ENCODE data around the gene PGAP3.

Gene PGAP3

GRCh38 chr17:39722965-39723848, 35.4 kb upstream of the PGAP3 start:
- ChIA-PET POLR2A (no interaction called here), CTCF (no interaction called here)
- TF ChIP-seq CTCF (IDR thresholded peaks at IDR 0.05; ENCODE audit: insufficient read depth, low read length, missing control alignments): no peak
- H3K4me3 ChIP-seq (ENCODE audit: low read depth, low read length): no peak overlapping the region
- DNase-seq (ENCODE audit: low read depth, low spot score): no peak

GRCh38 chr17:39722104-39722503, 34.2 kb upstream of the PGAP3 start:
- POLR2A ChIA-PET: interaction anchor here (0.6 to 1.2 kb wide), 2 partner anchors 8 to 22 kb away, joined by 4 read pairs; partner anchors contain the start of gene ERBB2
- H3K4me3 ChIP-seq (ENCODE audit: low read depth, low read length): no peak overlapping the region
- no peak for DNase-seq (ENCODE audit: low read depth, low spot score)
- CTCF ChIA-PET: interaction anchor here (0.6 to 4.5 kb wide), 3 partner anchors 7 to 58 kb away, joined by 3 to 48 read pairs (median 3); partner anchors contain the start of genes ERBB2 and MIEN1
- TF ChIP-seq CTCF (IDR thresholded peaks at IDR 0.05; ENCODE audit: insufficient read depth, low read length, missing control alignments): no peak

- no peak for DNase-seq (ENCODE audit: low read depth, low spot score)
- POLR2A ChIA-PET: interaction anchor here (0.8 to 1.0 kb wide), 2 partner anchors 9 to 20 kb away, joined by 3 read pairs; partner anchors contain the start of gene ERBB2
- CTCF ChIA-PET: interaction anchor here (1.1 to 4.5 kb wide), 5 partner anchors 10 to 98 kb away, joined by 3 to 48 read pairs (median 6); partner anchors contain the start of gene MIEN1
- no peak for TF ChIP-seq CTCF (IDR thresholded peaks at IDR 0.05; ENCODE audit: insufficient read depth, low read length, missing control alignments)
- no peak overlapping the region for H3K4me3 ChIP-seq (ENCODE audit: low read depth, low read length)
These were observed 31.9 kb upstream of the PGAP3 start for GRCh38 chr17:39719563-39720355.

- DNase-seq (ENCODE audit: low read depth, low spot score): no peak
- no peak for TF ChIP-seq CTCF (IDR thresholded peaks at IDR 0.05; ENCODE audit: insufficient read depth, low read length, missing control alignments)
- H3K4me3 ChIP-seq (ENCODE audit: low read depth, low read length): no peak overlapping the region
- CTCF ChIA-PET: interaction anchor here (1.3 kb wide), 1 partner anchor 11 kb away, joined by 3 read pairs; no protein-coding TSS in a partner anchor
- POLR2A ChIA-PET: no interaction called here
These were observed 29.8 kb upstream of the PGAP3 start for GRCh38 chr17:39717660-39718059.

GRCh38 chr17:39716879-39717536, 29.2 kb upstream of the PGAP3 start:
- POLR2A ChIA-PET: no interaction called here
- no peak overlapping the region for H3K4me3 ChIP-seq (ENCODE audit: low read depth, low read length)
- no peak for TF ChIP-seq CTCF (IDR thresholded peaks at IDR 0.05; ENCODE audit: insufficient read depth, low read length, missing control alignments)
- CTCF ChIA-PET: interaction anchor here (0.8 to 4.1 kb wide), 3 partner anchors 10 to 14 kb away, joined by 3 to 28 read pairs (median 3); partner anchors contain the start of gene MIEN1
- no peak for DNase-seq (ENCODE audit: low read depth, low spot score)
